HG02678 (cell line): ENCODE measurements around the gene VGF.
"Not testable (repeated sequence)": the region's sequence is repeated elsewhere in the genome, so short reads cannot be mapped to it uniquely, and the experiment has no call there.

Experiments
- ATAC-seq: cut with Tn5 transposase; IDR thresholded peaks from one replicate; pipeline ENCODE4 v1.9.1; 2021; ENCODE audit warnings: mild to moderate bottlenecking, moderate library complexity; ENCODE audit not compliant: unreplicated experiment

The VGF gene

DNA sequence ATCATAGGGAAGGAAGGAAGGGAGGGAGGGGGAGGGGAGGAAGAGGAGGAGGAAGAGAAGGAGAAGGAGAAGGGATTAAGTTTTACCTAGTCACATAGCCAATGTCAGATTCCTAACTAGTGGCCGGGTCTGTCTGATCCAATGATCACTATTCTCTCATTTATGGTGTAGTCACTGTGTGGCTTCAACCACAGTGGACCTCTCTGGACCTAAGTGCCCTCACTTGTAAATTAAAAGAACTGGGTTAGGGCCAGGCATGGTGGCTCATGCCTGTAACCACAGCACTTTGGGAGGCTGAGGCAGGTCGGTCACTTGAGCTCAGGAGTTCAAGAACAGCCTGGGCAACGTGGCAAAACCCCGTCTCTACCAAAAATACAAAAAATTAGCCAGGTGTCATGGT, 45.1 kb downstream of the VGF start:
- no peak for ATAC-seq

DNA sequence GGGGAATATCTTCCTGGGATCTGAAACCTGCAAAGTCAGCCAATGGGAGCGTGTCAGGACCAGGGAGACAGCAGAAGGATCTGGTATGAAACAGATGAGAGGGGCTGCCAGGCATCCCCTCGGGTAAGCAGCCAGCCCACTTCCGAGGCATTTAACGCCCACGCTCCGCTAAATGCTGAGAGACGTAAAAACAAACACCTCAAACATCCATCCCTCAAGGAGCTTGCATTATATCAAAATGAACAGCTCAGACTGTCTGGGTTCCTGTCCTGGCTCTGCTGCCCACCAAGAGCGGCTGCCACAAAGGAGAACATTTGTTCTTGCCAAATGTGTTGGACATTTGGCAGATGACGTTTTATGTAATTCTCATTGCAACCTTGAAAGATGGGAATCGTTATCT, 45.5 kb downstream of the VGF start:
- no peak for ATAC-seq

DNA sequence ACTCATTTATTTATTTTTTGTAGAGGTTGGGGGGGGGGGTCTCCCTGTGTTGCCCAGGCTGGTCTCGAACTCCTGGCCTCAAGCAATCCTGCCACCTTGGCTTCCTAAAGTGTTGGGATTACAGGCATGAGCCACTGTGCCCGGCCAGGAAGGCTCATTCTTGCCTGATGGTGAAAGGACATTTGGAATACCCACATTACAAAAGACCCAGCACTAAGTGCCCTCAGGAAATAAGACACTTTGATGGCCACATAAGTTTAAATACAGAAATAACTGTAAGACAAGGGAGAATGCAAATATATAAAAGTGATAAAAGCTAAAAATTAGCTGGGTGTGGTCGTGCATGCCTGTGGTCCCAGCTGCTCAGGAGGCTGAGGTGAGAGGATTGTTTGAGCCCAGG, 46.5 kb downstream of the VGF start:
- no peak for ATAC-seq

DNA sequence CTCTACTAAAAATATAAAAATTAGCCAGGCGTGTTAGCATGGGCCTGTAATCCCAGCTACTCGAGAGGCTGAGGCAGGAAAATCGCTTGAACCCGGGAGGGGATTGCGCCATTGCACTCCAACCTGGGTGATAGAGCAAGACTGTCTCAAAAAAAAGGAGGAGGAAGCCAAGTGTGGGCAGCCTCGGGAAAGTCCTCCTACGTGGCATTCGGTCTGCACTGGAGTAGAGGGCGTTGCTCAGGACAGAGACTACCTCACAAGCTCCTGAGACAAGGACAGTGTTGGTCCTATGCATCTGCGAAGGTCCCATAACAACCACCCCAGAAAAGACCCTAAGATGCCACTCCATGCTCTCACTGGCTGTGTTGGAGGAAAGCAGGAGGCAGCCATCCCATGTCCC, 48.5 kb downstream of the VGF start:
- ATAC-seq, result no peak

DNA sequence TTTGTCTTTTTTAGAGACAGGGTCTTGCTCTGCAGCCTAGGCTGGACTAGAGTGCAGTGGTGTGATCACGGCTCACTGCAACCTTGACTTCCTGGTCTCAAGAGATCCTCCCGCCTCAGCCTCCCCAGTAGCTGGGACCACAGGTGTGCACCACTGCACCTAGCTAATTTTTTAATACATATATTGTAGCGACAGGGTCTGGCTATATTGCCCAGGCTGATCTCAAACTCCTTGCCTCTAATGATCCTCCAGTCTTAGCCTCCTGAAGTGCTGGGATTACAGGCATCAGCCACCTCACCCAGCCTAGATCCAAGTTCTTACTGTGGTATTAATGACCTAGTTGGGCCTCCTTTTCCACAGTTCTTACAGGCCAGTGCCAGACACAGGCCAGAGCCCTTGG, 50.2 kb downstream of the VGF start:
- ATAC-seq, result no peak

DNA sequence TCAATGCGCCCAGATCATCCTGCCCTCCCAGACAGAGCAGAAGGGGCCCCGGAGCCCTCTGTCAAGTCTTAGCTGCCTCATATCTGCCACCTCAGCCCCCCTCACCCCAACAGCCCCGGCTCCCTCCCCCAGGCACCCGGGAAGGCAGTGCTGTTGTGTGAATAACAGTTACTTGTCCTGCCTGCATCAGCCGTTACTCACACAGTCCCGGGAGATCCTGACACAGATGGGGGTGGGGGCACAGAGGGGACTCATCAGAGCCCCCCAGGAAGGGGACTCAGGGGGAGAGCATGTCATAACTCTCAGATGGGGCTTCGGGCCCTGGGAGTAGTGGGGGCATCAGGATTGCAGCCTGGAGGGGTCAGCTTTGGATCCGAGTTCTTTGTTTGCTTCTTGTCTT, 50.9 kb downstream of the VGF start:
- no peak for ATAC-seq

DNA sequence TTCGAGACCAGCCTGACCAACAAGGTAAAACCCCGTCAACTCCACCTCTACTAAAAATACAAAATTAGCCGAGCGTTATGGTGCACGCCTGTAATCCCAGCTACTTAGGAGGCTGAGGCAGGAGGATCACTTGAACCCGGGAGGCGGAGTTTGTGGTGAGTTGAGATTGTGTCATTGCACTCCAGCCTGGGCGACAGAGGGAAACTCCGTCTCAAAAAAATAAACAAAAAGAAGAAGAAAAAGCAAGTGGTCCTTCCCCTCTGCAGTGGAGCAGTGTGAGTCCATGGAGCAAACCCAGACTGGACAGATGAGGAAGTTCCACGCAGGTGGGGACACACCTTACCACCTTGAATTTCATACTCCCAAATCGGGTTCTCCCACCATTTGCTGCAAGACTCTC, 51.5 kb downstream of the VGF start:
- ATAC-seq, result no peak

DNA sequence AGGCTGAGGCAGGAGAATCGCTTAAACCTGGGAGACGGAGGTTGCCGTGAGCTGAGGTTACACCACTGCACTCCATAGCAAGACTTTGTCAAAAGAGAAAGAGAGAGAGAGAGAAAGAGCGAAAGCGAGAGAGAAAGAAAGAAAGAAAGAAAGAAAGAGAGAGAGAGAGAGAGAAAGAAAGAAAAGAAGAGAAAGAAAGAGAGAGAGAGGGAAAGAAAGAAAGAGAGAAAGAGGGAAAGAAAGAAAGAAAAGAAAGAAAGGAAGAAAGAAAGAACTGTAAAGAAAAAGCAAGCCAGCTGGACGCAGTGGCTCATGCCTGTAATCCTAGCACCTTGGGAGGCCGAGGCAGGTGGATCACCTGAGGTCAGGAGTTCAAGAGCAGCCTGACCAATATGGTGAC, 52.2 kb downstream of the VGF start:
- not testable (repeated sequence) for ATAC-seq
